Suppressor macrophage (primary cell): Measurements from ENCODE around the gene NOMO2.
"Not testable (repeated sequence)": the region's sequence is repeated elsewhere in the genome, so short reads cannot be mapped to it uniquely, and the experiment has no call there.

Experiments
- DNase-seq, 4 experiments: peaks; one replicate each; pipeline ENCODE4 v3.0.0-alpha.2; 2020 to 2022

Gene NOMO2

GRCh38 chr16:18573887-18574286, 12.0 kb upstream of the NOMO2 start:
- DNase-seq: not testable (repeated sequence)

GRCh38 chr16:18572973-18573372, 11.1 kb upstream of the NOMO2 start:
- not testable (repeated sequence) for DNase-seq

GRCh38 chr16:18571307-18571850, 9.5 kb upstream of the NOMO2 start:
- not testable (repeated sequence) for DNase-seq

GRCh38 chr16:18570529-18571306, 8.8 kb upstream of the NOMO2 start:
- not testable (repeated sequence) for DNase-seq

GRCh38 chr16:18560416-18561220, 1.3 kb downstream of the NOMO2 start:
- DNase-seq: not testable (repeated sequence)

- not testable (repeated sequence) for DNase-seq
Measured at GRCh38 chr16:18553671-18554070, 8.2 kb downstream of the NOMO2 start.

GRCh38 chr16:18547382-18547781, 14.5 kb downstream of the NOMO2 start:
- not testable (repeated sequence) for DNase-seq

- DNase-seq: not testable (repeated sequence)
Measured at GRCh38 chr16:18546853-18547252, 15.0 kb downstream of the NOMO2 start.

GRCh38 chr16:18544232-18545081, 17.4 kb downstream of the NOMO2 start:
- not testable (repeated sequence) for DNase-seq

GRCh38 chr16:18541912-18542311, 20.0 kb downstream of the NOMO2 start:
- not testable (repeated sequence) for DNase-seq

- DNase-seq: not testable (repeated sequence)
Measured at GRCh38 chr16:18537004-18537403, 24.9 kb downstream of the NOMO2 start.

GRCh38 chr16:18535519-18536168, 26.3 kb downstream of the NOMO2 start:
- DNase-seq: not testable (repeated sequence)

GRCh38 chr16:18534308-18534707, 27.6 kb downstream of the NOMO2 start:
- not testable (repeated sequence) for DNase-seq

- DNase-seq: not testable (repeated sequence)
Measured at GRCh38 chr16:18531323-18531722, 30.6 kb downstream of the NOMO2 start.

- not testable (repeated sequence) for DNase-seq
Measured at GRCh38 chr16:18530329-18530728, 31.6 kb downstream of the NOMO2 start.

GRCh38 chr16:18526547-18526946, 35.4 kb downstream of the NOMO2 start:
- DNase-seq: not testable (repeated sequence)

- not testable (repeated sequence) for DNase-seq
Measured at GRCh38 chr16:18525882-18526482, 35.9 kb downstream of the NOMO2 start.

- not testable (repeated sequence) for DNase-seq
Measured at GRCh38 chr16:18522637-18523036, 39.3 kb downstream of the NOMO2 start.

GRCh38 chr16:18521445-18522181, 40.3 kb downstream of the NOMO2 start:
- DNase-seq: not testable (repeated sequence)

GRCh38 chr16:18518536-18519283, 43.2 kb downstream of the NOMO2 start:
- DNase-seq: not testable (repeated sequence)
